GM19438 (cell line): ENCODE data around the gene PHF10.

Source experiments
- ATAC-seq: cut with Tn5 transposase; IDR thresholded peaks from one replicate; pipeline ENCODE4 v1.9.1; 2021; ENCODE audit warnings: low read depth; ENCODE audit not compliant: unreplicated experiment

The PHF10 gene

DNA sequence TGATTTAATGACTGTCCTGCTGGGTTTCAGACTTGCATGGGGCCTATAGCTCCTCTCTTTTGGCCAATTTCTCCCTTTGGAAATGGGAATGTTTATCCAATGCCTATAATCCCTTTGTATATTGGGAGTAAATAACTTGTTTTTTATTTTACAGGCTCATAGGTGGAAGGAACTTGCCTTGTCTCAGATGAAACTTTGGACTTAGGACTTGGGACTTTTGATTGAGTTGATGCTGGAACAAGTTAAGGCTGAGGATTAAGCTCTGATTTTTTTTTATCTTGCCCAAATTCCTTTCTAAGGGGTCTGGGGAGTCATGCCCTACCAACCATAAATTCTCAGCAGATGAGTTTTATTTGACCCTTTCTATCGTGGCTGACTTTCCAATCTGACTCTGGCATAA is 46.0 kb downstream of the PHF10 start:
- ATAC-seq: no peak

DNA sequence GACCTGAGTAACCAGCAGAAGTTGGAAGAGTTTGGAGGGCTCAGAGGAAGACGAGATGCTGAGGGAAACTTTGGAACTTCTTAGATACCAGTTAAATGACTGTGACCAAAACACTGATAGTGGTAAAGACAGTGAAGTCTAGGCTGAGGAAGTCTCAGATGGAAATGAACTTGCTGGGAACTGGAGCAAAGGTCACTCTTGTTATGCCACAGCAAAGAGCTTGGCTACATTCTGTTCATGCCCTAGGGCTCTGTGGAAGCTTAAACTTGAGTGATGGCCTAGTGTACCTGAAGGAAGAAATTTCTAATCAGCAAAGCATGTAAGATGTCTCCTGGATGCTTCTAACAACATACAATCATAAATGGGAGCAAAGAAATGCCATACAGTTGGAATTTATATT is 47.2 kb downstream of the PHF10 start:
- no peak for ATAC-seq

DNA sequence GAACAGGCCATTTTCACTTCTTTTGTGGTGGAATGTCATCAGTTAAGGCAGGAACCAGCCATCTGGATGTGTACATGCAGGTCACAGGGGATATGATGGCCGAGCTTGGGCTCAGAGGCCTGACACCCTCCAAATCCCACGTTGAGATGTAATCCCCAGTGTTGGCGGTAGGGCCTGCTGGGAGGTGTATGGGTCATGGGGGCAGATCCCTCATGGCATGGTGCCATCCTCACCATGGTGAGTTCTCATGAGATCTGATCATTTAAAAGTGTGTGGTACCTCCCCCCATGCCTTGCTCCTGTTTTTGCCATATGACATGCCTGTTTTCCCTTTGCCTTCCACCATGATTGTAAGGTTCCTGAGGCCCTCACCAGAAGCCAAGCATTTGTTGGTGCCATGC is 49.3 kb downstream of the PHF10 start:
- no peak for ATAC-seq

DNA sequence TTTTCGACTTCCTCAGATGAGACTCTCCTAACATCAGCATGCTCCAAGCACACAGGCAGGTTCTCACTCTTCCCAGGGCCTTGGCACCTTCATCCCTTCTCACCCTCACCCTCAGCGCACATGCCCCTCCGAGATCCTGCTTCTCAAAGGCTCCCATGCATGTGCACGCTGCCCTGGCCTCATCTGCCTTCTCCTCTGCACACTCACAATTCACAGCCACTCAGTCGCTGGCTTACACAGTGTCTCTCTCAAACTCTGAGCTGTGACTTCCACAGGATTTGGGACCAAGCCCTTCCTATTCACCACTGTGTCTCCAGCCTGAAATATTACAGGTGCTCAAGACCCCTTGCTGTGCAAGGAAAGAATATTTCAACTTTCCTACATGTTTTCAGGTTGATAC is 52.7 kb downstream of the PHF10 start:
- no peak for ATAC-seq

DNA sequence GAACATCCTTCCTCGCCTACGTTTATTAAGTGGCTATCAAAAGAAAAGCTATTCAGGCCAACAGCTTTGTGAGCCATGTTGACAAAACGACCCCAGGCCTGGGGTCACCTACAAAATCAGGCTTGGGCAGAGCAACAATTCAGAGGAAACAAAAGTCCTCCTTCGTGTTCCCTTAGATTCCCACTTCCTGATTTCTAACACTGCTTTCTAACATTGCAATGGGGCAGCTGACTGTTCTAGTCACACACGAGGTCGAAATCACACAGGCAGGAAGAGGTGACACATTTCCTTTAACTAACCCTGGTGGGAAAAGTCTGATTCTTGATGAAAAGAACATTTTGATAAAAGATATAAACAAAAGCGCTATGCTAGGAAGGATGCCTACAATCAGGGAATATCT is 54.4 kb downstream of the PHF10 start:
- no peak for ATAC-seq

DNA sequence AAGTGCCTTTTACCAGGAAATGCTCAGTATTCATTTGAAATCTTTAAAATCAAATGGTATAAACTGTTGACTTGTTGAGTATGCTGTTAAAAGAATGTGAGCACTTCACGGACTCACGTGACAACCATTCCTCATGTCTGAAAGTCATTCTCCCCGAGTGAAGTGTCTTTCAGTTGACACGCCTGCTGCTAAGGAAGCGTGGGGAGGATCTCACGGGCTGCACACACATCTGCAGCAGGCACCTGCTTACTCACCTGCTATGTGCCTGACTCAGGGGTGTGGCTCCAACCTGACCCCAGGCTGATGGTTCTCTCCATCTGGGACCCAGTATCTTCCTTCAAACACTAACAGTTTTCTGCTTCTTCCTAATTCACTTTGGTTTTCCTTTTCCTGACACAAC is 55.2 kb downstream of the PHF10 start:
- ATAC-seq: no peak

DNA sequence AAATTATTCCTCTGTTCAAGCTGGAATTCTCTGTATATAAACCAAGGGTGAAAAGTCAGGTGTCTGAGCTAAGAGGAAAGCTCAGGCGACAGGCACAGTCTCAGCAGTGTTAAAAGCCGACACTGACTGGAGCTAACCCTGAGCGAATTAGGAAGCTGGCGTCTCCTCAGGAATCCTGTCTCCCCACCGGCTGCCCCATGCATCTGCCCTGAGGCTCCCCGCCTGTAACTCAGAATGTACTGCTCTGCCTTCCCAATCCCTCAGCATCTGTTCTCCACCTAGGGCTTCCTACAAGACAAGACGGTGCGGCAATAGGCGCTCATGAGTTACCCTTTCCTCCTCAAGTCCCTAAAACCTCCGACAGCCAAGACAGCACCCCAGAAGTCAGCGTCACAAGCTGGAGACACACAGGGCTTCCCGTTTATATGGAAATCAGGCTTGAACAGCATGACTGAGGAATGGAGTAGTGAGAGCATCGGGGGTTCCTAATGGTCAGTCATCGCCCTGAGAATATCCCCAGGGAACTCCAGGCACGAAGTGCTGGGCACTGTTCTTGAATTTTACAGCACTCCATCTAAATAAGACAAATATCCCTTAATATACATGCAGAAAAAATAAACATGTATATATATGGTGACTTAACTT is 56.0 kb downstream of the PHF10 start:
- ATAC-seq: no peak

DNA sequence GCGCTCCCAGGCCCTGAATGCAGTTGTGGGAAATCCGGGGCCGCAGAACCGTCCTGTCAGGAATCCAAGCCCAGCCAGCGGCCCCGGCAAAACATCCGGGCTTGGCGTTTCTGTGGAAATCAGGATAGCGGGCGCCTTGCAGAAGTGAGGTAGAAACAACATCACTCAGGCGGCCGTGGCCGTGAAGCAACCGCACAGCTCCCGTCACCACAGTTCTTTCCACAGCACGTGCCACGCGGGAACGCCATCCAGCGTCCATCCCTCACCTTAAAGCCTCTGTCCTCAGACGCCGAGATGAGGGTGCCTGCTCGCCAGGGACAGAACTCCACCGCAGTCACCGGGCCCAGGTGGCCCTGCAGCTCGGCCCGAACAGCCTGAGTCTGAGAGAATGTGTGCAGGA is 56.6 kb downstream of the PHF10 start:
- ATAC-seq: no peak

DNA sequence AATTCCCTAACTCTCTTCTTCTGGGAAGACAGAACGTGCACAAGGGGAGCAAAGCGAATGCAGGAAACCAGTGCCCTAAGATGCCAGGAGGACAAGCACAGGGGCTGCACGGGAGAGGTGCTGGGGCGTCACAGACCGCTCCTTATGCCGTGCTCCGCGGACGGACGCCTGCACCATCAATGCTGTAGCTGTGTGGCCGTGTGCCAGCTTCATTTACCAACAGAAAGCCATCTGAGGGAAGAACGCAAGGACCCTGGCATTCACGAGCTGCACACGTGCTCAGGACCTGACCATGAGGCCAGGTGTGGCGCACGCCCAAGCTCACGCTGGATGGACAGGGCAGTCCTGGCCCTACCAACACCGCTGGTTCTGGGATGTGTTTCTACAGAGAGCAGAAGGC is 57.9 kb downstream of the PHF10 start:
- ATAC-seq: no peak

DNA sequence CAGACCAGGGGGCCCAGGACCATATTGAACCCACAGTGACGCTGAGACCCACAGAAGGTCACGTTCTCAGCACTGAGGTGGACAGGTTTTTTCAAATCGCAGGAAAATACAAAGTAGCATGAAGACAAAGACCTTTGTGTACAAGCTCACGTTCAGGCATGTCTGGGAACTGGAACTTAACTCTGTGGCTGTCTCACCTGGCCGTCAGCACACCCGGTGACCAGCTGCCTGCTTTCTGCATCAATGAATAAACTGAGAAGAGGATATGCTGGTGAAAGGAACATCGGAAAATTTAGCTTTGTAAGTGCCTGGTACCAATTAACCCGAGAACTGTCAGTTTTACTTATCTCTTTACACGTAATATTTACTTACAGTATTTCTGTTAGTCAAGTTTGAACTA is 59.0 kb downstream of the PHF10 start:
- ATAC-seq: no peak

DNA sequence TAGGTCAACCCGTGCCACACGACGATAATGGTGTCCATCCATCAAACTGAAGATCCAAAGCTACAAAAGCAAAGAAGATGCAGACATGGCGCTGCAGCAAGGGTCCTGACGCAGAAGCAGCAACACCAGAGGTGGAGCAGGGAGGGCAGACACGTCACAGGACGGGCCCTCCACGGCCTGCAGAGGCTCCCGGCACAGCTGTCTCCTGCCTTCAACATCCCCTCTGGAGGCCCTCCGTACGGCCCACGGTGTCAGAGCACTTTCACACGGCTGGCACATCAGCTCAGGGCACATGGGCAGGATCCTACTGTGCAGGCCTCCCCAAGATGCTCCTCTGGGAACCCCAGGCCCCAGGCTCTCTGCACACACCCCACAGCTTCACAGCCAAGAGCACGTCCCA is 60.1 kb downstream of the PHF10 start:
- no peak for ATAC-seq

DNA sequence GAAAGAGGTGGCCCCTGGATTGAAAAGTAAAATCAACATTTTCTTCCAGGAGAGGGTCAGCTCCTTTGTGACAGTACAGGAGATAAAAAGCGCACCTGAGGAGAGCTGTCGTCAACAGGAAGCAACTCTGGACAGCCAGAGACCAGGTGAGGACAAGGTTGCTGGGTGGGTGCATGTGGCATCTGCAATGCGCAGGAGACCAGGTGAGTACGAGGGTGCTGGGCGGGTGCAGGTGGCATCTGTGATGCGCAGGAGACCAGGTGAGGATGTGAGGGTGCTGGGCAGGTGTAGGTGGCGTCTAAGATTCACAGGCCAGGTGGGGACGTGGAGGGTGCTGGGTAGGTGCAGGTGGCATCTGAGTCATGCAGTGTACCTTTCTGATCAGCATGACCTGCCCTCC is 60.8 kb downstream of the PHF10 start:
- no peak for ATAC-seq

DNA sequence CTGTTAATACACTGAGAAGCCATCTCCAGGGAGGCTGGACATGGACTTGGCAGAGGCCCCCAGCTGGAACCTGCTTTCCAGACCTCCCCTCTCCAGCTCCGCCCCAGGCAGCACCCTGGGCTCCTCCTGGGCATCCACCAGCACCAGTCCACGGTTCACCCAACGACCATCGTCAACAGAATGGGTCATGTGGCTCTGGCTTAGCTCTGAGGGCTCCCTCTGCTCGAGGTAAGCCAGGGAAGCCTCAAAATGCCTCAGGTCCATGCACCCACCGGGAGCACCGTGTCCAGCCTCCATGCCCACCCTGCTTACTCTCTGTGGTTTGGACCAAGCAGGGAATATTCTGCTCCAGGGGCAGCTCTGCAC is 62.9 kb downstream of the PHF10 start:
- ATAC-seq: no peak

DNA sequence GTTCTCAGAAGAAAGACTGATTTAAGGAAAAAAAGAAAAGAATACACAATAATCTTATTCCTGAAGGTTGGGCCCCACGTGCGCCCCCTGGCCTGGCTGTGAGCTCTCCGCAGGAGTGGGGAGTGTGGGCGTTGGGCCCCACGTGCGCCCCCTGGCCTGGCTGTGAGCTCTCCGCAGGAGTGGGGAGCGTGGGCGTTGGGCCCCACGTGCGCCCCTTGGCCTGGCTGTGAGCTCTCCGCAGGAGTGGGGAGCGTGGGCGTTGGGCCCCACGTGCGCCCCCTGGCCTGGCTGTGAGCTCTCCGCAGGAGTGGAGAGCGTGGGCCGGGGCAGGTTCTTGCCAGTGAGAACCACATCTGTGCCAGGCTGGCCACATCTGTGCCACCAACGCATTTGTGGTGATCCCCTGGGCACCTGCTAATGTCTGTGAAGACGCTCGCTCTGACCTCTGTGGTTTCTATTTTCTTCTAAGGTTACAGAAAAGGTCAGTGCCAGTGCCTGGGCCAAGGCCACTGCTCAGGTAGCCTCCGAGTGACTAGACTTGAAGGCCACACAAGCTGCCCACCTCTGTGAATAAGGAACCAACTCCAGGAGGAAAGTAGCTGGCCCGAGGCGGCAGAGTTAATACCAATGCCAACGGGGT is 63.4 kb downstream of the PHF10 start:
- no peak for ATAC-seq

DNA sequence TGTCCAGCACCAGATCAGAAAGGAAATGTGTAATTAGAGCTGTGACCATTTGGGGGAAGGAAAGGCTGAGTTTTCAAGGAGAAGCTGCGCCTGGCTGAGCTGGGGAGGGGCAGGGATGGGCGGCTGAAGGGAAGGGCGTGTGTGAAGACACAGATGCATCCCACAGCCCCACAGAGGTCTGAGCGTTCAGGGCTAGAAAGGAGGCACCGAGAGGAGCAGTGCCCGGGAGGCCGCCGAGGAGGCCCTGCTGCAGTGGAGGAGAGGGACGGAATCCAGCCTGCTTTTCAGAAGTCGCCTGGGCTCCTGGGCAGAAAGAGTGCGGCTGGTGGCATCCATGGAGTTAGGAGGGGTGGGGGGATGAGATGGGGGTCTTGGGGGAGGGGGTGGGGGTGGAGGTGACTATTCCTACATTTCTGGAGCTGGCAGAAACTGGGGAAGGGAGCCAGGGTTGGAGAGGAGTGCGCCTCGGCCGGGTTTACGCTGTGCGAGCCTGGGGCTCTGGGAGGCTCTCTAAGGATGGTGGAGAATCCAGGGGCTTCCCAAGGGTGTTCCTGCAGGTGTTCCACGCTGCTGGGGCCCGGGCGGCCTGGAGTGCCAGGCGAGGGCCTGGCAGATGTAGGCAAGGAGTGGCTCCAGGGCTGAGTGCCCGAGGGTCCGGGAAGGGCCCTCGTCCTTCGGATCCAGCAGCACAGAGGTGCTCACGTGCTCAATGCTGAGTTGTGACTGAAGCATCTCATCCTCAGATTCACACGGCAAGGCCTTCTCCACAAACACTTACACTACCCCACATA is 64.3 kb downstream of the PHF10 start:
- no peak for ATAC-seq

DNA sequence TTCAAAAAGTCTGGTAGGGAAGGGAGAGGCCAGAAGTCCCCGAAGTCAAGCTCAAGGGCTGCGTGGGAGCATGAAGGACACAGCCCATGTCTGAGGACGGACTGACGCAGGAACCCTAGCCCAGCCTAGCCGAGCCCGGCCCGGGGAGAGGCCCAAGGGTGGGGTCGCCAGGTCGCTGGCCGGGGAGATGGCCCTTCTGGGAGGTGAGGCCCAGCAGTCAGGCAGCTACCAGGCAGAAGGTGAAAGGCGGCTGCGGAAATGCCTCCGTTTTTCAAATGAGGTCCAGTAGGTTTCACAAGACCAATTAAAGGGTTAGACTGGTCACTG is 67.1 kb downstream of the PHF10 start:
- no peak for ATAC-seq

DNA sequence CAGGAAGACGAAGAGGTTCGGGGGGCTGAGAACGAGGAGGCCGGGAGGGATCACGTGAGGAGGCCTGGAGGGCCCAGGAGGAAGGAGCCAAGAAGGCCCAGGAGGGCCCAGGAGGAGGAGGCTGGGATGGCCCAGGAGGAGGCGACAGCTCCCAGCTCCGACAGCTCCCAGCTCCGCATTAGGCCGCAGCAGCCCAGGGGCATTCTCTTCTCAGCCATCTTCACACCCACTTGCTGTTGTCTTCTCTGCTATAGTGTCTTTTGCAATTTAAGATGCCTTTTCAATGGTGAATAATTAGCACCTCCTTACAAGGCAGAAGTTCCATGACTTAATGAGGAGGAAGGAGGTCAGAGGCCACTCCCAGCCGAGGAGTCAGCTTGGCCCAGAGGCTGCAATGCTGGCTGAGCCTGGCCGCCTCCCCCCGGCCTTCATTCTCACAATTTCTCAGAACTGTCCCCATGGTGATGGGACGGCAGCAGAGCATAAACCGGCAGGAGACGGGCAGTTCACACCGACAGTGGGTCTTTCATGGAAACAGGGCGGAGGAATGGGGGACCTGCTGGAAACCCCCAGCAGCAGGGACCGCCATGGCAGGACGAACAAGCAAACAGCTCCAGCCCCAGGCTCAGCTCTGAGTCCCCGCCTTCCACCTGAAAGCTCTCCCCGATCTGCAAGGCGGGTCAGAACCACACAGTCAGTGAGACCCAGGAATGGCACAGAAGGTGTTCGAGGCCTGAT is 67.6 kb downstream of the PHF10 start:
- no peak for ATAC-seq

DNA sequence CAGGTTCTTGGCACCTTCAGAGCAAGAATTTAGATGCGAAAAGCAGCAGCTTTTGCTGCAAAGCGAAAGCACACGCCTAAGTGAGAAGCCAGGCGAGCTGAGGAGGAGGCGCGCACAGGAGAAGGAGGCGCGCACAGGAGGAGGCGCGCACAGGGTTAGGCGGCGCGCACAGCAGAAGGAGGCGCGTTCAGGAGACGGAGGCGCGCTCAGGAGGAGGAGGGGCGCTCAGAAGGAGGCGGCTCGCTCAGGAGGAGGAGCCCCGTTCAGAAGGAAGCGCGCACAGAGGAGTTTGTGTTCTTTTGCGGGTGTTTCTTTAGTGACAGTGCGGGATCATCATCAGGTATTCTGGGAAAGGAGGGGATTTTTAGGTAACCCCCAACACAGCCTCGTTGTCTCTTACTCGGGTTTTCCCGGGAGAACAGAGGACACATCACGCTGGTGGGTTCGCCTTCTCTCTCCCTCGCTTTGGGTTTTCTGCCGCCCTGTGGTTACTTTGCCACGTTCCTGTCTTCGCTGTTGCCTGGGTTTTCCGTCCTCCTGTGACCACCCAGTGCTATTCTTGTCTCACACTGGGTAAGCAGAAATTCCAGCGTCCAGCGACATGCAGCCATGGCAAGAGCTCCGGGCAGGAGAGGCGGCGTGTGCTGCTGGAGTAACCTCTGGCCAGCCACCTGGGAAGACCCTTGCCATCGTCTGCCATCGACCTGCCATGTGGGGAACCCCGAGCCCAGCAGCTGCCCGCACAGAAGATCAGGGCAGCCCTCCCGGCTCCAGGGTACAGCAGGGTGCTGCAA is 69.5 kb downstream of the PHF10 start:
- ATAC-seq: peak; percentile 78
